GM18519 (cell line): ENCODE results near the gene ERI3.

ENCODE experiments used
- ATAC-seq: cut with Tn5 transposase; IDR thresholded peaks from one replicate; pipeline ENCODE4 v1.9.1; 2021; ENCODE audit warnings: mild to moderate bottlenecking, moderate library complexity; ENCODE audit not compliant: unreplicated experiment, low FRiP score

ERI3 gene

GRCh38 chr1:44239961-44240371 is 115.1 kb downstream of the ERI3 start:
- ATAC-seq, result no peak

DNA sequence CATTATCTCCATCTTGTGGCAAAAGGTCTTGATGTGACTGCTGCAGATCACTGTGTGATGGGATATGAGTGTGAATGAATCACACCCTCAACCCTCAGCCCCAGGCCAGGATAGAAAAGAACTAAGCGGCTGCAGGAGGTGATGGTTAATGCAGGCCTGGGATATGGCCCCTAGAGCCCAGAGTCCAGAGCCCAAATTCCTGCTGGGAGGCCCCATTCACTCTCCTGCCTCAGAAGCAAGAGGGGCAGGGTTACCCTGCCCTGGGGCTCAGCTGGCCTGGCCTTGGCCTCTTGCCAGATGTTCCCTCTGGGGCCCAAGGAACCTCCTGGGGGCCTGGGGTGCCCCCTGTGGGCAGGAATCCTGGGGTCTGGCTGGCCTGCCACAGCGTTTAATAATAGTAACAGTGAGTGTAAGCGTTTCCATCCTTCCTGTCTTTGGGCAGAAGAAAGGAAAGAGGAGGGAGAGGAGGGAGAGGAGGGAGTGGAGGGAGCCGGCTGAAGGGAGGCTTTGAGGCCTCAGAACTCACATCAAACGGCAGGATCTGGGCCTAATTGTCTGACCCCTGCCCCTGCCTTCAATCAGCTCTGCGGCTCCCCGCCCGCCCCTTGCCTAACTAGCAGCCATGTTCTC is 115.6 kb downstream of the ERI3 start:
- no peak for ATAC-seq

GRCh38 chr1:44238660-44239059 is 116.4 kb downstream of the ERI3 start:
- ATAC-seq, result no peak

DNA sequence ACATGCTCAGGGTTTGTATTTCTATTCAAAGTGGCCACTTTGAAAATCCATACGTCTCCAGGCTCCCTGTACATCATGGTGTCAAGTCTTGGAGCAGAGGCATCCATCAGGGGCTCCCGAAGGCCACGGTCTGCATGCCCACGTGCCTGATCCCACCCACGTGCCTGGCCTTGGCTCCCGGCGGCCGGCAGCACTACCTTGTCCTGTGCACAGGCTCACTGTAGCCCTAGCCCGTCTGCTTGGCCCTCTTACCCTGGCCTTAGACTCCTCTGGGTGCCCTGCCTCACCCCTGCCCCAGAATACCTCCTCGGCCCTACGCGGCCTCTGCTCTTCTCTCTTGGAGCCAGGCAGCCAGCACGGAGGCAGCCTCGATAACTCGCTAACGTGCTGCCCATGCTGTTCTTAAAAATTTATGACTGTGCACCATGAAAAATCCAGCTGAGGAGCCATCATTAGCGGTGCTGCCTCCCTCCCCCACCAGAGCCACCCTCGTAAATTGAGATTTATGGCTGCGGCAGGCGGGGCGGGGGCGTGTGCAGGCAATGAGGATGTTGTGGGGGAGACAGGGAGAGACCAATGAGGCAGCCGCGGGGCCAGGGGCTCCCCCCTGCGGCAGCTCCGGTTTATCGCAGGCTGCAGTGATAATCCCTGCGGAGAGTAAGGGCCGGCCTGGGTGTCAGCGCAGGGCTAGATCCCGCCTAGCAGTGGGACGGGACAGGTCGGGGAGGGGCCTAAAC is 117.2 kb downstream of the ERI3 start:
- ATAC-seq, result no peak

GRCh38 chr1:44236490-44237272 is 118.4 kb downstream of the ERI3 start:
- ATAC-seq, result no peak

GRCh38 chr1:44235808-44236207 is 119.2 kb downstream of the ERI3 start:
- ATAC-seq, result no peak

GRCh38 chr1:44233593-44233992 is 121.5 kb downstream of the ERI3 start:
- no peak for ATAC-seq

- no peak for ATAC-seq
Measured at GRCh38 chr1:44230796-44231195, 124.3 kb downstream of the ERI3 start.

- no peak for ATAC-seq
Measured at GRCh38 chr1:44229435-44230167, 125.5 kb downstream of the ERI3 start.

DNA sequence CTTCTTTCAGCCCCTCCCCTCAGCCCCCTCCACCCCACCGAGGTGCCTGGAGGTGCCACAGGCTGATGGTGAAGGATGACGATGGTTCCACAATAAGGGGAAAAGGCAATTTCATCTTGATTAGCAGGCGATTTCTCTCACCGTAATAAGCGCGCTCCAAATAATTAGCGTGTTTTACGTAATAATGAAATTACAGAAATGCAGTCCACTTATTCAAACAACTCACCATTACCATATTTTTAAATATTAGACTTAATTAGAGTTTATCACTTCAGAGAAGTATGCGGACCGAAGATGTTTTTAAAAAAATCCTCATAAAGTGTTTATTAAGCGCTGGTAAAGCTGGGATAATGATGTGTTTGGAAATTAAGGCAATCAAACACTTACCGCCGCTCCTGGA is 126.8 kb downstream of the ERI3 start:
- no peak for ATAC-seq

DNA sequence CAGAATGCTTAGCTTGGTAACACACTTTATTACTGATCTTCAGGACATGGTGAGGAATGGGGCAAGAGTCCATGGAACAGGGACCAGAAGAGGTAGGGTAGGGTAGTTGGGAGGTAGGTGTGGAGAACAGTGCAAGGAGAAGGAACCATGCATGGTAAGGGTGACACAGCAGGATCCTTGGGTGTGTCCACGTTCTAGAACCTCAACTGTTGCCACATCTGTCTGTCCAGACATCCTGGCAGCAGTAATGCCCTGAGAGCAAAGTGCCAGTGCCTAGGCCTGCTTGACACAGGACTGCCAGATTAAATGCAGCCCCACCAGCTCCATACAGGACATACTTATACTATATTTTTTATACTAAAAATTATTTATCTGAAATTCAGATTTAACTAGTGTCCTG is 127.8 kb downstream of the ERI3 start:
- ATAC-seq, result no peak

DNA sequence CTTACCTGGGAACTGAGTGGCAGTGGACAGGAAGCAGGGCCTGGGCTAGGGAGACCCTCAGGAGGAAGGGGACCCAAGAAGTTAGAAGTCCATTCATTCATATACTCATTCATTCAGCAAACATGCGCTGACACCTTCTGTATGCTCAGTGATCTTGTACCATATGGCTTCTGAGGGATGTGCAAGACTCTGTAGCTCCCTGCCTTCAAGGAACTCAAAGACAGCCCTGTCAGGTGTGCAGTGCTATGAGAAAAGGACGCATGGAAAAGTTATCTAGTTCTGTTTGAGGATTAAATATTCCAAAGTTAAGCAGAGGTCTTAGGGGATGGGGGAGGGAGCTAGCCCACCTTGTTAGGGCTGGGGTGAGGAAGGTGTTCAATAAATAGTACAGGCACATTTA is 129.3 kb downstream of the ERI3 start:
- ATAC-seq, result no peak

DNA sequence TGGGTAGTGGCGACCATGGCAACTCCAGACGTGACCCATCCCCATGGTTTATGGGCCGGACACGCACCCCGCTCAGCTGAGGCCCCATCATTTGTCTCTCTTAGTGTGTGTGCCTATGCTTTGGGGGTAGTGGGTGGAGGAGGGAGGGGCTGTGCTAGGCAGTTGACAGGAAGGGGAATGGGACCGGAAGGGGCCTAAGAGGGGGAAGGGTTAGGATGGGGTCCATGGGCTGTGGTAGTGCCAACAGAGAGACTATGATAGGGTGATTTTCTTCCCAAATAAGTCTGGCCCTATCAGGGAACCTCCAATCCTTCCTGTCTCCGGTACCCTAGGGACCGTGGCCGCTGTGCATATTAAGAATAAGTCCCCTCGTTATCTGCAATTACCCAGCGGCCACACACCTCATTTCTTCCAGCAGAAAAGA is 131.9 kb downstream of the ERI3 start:
- no peak for ATAC-seq

DNA sequence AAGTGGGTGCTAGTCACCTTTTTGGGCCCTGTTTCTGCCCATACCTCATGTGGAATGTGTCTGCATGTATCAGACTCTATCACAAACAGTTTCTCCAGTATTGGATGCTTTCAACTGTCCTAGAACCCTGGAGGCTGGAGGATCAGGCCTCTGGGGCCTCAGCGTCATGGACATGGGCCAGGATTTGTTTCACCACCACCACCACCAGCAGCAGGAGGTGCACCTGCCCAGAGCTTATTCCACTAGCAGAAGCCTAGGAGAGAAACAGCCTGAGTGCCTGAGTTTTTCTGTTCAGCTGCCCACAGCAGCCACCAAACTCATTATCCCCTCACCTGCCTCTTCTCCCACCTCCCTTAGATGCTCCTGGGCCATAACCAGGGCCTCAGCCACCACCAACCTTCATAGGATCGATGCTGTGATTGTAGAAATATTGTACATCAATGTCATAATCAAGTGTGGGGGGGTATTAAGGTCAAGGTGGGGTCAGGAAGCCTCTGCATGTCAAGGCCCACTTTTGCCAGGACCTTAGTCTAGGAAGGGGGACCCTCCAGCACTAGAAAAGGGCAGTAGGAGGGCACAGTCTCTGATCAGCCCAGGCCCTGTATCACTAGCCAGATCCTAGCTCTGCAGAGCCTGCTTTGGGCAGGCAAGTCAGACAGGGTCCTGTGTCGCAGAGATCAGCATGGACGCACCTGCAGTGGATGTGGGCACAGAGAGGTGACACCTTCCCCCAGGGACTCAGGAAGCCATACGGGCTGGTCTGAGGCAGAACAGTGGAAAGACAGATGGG is 132.5 kb downstream of the ERI3 start:
- no peak for ATAC-seq

DNA sequence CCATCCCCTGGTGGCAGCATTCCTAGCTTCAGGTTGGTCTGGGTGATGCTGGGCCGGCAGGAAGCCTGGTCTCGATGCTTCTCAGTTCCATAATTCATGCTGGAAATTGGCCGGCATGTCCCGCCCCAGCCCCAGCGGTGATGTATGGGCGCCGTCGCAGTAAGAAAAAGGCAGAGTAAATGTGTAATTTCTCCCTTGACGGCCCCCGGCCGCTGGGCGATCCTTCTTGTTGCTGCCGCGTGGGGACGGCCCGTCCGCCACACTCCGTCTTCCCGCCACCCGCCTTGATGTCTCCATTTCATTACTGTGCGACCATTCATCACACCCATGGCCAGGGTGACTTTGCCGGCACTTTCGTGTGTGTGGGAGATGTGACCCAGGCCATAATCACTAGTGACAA is 133.3 kb downstream of the ERI3 start:
- no peak for ATAC-seq

DNA sequence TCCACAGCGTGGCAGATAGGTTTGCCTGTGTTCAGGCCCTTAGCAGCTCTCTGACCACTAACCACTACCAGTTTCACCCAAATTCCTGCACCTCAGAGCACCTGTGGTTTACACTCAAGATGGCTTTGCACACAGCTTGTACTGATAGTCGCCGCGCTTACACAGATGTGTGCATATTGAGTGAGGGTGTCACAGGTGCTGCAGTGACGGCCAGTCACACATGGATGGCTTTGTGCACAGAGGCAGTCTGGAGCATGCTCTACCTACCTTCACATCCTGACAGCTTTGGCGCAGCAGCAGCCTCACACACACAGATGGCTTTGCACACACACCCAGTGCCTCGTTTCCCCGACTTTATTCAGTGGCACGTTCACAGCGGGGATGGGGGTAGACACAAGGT is 134.3 kb downstream of the ERI3 start:
- ATAC-seq, result no peak

- ATAC-seq, result no peak
Measured at GRCh38 chr1:44220001-44220751, 134.9 kb downstream of the ERI3 start.

DNA sequence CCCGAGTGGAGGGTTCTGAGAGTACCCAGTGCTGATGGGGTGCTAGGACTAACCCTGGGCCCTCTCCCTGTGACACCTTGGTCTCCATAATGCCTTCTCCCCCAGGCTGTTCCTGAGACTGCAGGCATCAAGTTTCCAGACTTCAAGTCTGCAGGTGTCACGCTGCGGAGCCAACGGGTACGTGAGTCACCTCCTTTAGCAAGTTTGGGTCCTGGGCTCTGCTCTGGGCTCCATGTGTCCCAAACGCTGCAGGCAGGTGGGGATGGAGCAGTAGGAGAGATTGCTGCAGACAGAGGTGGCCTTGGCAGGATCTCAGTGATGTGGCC is 135.8 kb downstream of the ERI3 start:
- no peak for ATAC-seq

DNA sequence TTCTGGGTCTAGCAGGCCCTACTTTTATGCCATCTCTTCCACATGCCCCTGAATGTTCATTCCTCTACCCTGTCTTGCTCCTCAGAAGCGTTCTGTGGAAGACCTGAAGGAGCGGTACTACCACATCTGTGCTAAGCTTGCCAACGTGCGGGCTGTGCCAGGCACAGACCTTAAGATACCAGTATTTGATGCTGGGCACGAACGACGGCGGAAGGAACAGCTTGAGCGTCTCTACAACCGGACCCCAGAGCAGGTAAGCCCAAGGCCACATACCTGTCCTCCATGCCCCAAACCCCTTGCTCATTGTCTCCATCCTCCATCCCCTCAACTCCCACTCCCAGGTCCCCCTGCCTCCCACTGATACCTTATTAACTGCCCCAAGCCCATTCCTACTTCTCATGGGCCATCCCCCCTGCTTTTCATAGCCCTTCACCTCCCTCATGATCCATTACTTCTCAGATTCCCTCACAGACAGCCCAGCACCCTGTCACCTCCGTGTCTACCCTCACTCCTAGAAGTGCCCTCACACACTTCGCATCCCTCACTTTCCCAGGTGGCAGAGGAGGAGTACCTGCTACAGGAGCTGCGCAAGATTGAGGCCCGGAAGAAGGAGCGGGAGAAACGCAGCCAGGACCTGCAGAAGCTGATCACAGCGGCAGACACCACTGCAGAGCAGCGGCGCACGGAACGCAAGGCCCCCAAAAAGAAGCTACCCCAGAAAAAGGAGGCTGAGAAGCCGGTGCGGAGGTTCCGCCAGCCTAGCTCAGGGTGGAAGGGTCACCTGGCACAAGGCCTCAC is 136.4 kb downstream of the ERI3 start:
- ATAC-seq, result no peak
